HepG2 (cell line): ENCODE measurements around the gene LRRC45. TPM values are rescaled to one million over a fixed set of nuclear protein-coding genes. Genes with fewer than 3 reads are reported as not detected.

Experiments
- AFF4 ChIP-seq: sonication (generic); formaldehyde crosslinking; IDR thresholded peaks from 2 replicates; pipeline ENCODE4 v1.4.0; 2020; ENCODE audit warnings: missing genetic modification reagents
- GATAD2A ChIP-seq: IDR thresholded peaks from 2 replicates; pipeline ENCODE4 v1.6.1; 2016
- HNF4G ChIP-seq, 2 experiments: sonication (generic) in 1 of 2; formaldehyde crosslinking in 1 of 2; IDR thresholded peaks; 2 replicates each; pipeline versions ENCODE4 v1.4.0 to v1.6.1; 2011 to 2020; ENCODE audit warnings: borderline replicate concordance in 2 of 2, low read depth in 2 of 2, mild to moderate bottlenecking in 2 of 2, low read length in 1 of 2, missing genetic modification reagents in 1 of 2, moderate library complexity in 1 of 2
- HNRNPH1 ChIP-seq: fragments of 200-400 bp; formaldehyde crosslinking; optimal IDR thresholded peaks from 2 replicates; pipeline ENCODE3; 2017; ENCODE audit warnings: mild to moderate bottlenecking, low read depth, low read length
- NR2F1 ChIP-seq, 2 experiments: fragments of 450-650 bp in 1 of 2; formaldehyde crosslinking in 1 of 2; IDR thresholded peaks; 2 replicates each; pipeline versions ENCODE4 v1.5.0 to v1.6.1; 2016 to 2020; ENCODE audit warnings: mild to moderate bottlenecking in 1 of 2, missing compliant biosample characterization in 1 of 2, missing genetic modification reagents in 1 of 2, moderate library complexity in 1 of 2
- RNF2 ChIP-seq: fragments of 450-650 bp; conservative IDR thresholded peaks from 2 replicates; pipeline ENCODE4 v1.6.1; 2016; ENCODE audit warnings: low read depth
- SNAPC5 ChIP-seq: sonication (generic); formaldehyde crosslinking; IDR thresholded peaks from 2 replicates; pipeline ENCODE4 v1.8.1; 2023; ENCODE audit warnings: mild to moderate bottlenecking, missing genetic modification reagents, borderline replicate concordance
- TCF12 ChIP-seq, 2 experiments: fragments of 450-650 bp in 1 of 2; sonication (generic) in 1 of 2; formaldehyde crosslinking in 1 of 2; IDR thresholded peaks; 2 replicates each; pipeline versions ENCODE4 v1.6.1 to v1.8.0; 2017 to 2022; ENCODE audit warnings: antibody characterized with exemption in 1 of 2, mild to moderate bottlenecking in 1 of 2, missing genetic modification reagents in 1 of 2, moderate library complexity in 1 of 2
- UBTF ChIP-seq: sonication (generic); formaldehyde crosslinking; IDR thresholded peaks from 2 replicates; pipeline ENCODE4 v1.4.0; 2020; ENCODE audit warnings: mild to moderate bottlenecking, missing genetic modification reagents
- ZNF138 ChIP-seq: sonication (generic); formaldehyde crosslinking; IDR thresholded peaks from 2 replicates; pipeline ENCODE4 v1.5.0; 2020; ENCODE audit warnings: mild to moderate bottlenecking, low read depth, missing genetic modification reagents
- ZNF205 ChIP-seq: IDR thresholded peaks from 2 replicates; pipeline ENCODE4 v1.6.1; 2018; ENCODE audit warnings: missing biosample characterization, missing genetic modification reagents
- ZNF496 ChIP-seq: sonication (generic); formaldehyde crosslinking; IDR thresholded peaks from 2 replicates; pipeline ENCODE4 v1.8.1; 2023; ENCODE audit warnings: mild to moderate bottlenecking, moderate library complexity, missing genetic modification reagents; ENCODE audit not compliant: insufficient replicate concordance
- ZXDC ChIP-seq: sonication (generic); formaldehyde crosslinking; IDR thresholded peaks from 2 replicates; pipeline ENCODE4 v1.5.0; 2020; ENCODE audit warnings: mild to moderate bottlenecking, missing genetic modification reagents
- polyA plus RNA-seq, 8 experiments: library from polyadenylated mRNA; depleted of rRNA in 3 of 8; stranded (reverse) in 7 of 8; unstranded in 1 of 8; fragments of >200 nt; fragmentation: Illumina TruSeq in 4 of 8; extraction: Trizol in 4 of 8; gene quantifications; 2 replicates each; pipeline versions ENCODE4 v1.2.1 to v1.2.3, GENCODE V29; 2011 to 2016; ENCODE audit warnings: low read depth in 4 of 8, missing spikeins in 1 of 8, mixed read lengths in 1 of 8; ENCODE audit not compliant: insufficient read depth in 1 of 8
- total RNA-seq, 5 experiments: library from RNA; depleted of rRNA; stranded (reverse); fragments of >200 nt; fragmentation: Illumina TruSeq; extraction: Trizol; gene quantifications; 2 replicates each; pipeline ENCODE4 v1.2.3, GENCODE V29; 2016; ENCODE audit warnings: low read depth in 1 of 5
- TF ChIP-seq, protein P1 (sequence below): sonication (generic); formaldehyde crosslinking; IDR thresholded peaks from 2 replicates; pipeline ENCODE4 v1.5.1; 2020; ENCODE audit warnings: mild to moderate bottlenecking, missing genetic modification reagents, borderline replicate concordance

The LRRC45 gene
- total and polyA plus RNA-seq, 2 of the 13 experiments (the other 11 are each of a cell fraction or from before 2014, with no cell fraction given), result 11.6 to 48.1 TPM

DNA sequence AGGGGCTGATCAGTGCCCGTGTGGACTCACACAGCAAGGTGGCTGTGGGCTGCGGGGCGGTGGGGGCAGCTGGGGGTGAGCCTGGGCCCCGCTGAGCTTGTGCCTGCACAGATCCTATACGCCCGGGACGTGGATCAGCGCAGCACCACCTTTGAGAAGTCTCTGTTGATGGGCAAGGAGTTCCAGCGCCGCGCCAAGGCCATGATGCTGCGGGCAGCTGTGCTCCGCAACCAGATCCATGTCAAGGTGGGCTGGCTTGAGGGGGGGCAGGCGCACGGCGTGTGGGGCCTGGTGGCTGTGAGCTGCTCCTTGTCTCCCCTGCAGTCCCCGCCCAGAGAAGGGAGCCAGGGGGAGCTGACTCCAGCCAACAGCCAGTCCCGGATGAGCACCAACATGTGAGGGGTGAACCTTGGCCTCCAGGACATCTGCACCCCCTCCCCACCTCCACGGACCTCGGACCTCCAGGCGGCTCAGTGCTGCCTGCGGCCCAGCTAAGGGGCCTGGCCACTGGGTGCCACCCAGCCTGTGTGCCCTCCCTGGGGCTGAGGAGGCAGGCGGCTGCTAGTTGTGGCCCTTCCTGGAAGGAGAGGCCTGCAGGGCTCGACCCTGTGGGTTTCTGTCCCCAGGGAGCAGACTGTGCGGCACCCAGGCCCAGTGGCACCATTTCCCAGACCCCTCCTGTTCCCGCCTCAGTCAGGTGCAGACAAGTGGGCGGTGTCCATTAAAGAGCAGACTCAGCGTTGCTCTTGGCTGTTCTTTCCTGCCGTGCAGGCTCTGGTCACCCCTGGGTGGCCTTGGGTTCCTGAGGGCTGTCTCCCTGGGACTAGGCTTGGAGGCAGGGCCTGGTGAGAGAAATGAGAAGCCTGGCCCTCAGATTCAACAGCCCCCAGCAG lies 33.9 kb downstream of the LRRC45 start (continued):
- TF ChIP-seq TCF12 (IDR thresholded peaks at IDR 0.05) (no peak), TCF12 (CRISPR knock-in tag; IDR thresholded peaks at IDR 0.05) (peak; percentile 83; the same call in 1 of the 2 replicates), GATAD2A (CRISPR knock-in tag) (0 out of 2 replicates have a peak, but pooled peaks have one; percentile 34), RNF2 (peak; percentile 35; the same call in 1 of the 2 replicates), NR2F1 (CRISPR knock-in tag; IDR thresholded peaks at IDR 0.05) (peak in 1 of 2 experiments; percentile 20; a peak in 1 of 4 replicates), UBTF (CRISPR knock-in tag) (peak; percentile 96), ZNF205 (peak; percentile 78), SNAPC5 (no peak; the same call in 1 of the 2 replicates), ZNF496 (CRISPR knock-in tag) (no peak), HNRNPH1 (no peak), AFF4 (CRISPR knock-in tag) (no peak), HNF4G (IDR thresholded peaks at IDR 0.05; ENCODE audit: borderline replicate concordance, low read depth, low read length) (peak; percentile 95), HNF4G (CRISPR knock-in tag; IDR thresholded peaks at IDR 0.05; ENCODE audit: borderline replicate concordance, low read depth) (peak; percentile 96), ZNF138 (CRISPR knock-in tag) (no peak), ZXDC (CRISPR knock-in tag) (no peak)
- TF ChIP-seq, protein P1, sequence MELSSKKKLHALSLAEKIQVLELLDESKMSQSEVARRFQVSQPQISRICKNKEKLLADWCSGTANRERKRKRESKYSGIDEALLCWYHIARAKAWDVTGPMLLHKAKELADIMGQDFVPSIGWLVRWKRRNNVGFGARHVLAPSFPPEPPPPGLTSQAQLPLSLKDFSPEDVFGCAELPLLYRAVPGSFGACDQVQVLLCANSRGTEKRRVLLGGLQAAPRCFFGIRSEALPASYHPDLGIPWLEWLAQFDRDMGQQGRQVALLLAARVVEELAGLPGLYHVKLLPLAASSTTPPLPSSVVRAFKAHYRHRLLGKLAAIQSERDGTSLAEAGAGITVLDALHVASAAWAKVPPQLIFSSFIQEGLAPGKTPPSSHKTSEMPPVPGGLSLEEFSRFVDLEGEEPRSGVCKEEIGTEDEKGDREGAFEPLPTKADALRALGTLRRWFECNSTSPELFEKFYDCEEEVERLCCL (CRISPR knock-in tag), result no peak
